D721Med (cell line): ENCODE measurements around the gene FSCB.

ENCODE experiments used
- DNase-seq: peaks from one replicate; pipeline ENCODE4 v3.0.0; 2011; ENCODE audit warnings: low spot score; ENCODE audit not compliant: insufficient read length
- FAIRE-seq: peaks from 2 replicates; lab custom pipeline; 2011; peaks lifted over from hg19 to GRCh38; lab: Jason Lieb, UNC
- TF ChIP-seq, protein P1 (sequence below): IDR thresholded peaks from 2 replicates; pipeline ENCODE4 v1.5.1; 2012; ENCODE audit warnings: mild to moderate bottlenecking, control low read depth; ENCODE audit not compliant: insufficient read depth; ENCODE audit errors: missing control alignments

Gene FSCB

DNA sequence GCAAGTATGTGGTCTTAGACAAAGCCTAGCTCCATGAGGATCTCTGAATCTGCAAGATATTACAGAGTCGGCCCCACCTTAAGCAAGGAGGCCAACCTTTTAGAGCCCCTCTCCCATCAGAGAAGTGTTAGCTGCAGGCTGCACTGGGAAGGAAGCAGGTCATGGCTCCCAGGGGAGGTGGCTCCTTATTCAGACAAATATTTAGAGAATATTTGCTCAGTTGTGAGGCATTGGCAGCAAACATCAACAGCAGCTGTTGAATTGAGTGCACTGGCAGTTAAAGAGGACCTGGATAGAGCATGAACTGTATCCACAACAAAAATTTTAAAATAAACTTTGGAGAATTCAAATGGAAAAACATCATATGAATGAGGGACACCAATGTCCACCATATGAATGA, 44.7 kb downstream of the FSCB start:
- no peak for FAIRE-seq
- TF ChIP-seq, protein P1, sequence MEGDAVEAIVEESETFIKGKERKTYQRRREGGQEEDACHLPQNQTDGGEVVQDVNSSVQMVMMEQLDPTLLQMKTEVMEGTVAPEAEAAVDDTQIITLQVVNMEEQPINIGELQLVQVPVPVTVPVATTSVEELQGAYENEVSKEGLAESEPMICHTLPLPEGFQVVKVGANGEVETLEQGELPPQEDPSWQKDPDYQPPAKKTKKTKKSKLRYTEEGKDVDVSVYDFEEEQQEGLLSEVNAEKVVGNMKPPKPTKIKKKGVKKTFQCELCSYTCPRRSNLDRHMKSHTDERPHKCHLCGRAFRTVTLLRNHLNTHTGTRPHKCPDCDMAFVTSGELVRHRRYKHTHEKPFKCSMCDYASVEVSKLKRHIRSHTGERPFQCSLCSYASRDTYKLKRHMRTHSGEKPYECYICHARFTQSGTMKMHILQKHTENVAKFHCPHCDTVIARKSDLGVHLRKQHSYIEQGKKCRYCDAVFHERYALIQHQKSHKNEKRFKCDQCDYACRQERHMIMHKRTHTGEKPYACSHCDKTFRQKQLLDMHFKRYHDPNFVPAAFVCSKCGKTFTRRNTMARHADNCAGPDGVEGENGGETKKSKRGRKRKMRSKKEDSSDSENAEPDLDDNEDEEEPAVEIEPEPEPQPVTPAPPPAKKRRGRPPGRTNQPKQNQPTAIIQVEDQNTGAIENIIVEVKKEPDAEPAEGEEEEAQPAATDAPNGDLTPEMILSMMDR: no peak

DNA sequence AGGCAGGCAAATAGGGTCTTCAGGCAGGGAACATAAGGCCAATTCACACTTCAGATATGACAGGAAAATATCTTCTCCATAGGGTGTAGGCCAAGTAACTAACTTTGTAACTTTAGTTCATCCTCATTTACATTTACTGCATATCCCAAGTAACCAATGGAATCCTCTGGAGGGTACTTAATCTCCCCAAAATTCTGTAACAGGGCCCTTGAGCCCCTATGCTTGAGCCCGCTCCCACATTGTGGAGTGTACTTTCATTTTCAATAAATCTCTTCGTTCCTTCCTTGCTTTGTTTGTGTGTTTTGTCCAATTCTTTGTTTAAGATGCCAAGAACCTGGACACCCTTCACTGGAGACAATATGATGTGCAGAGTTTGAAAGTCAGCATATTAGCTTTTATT, 45.3 kb downstream of the FSCB start:
- TF ChIP-seq, protein P1: no peak
- FAIRE-seq (no peak), DNase-seq (no peak)

More for the DNA sequence above, 44.7 kb downstream of the FSCB start:
- no peak for DNase-seq
